GM19395 (cell line): Measurements from ENCODE around the gene MALSU1.

Source experiments
- ATAC-seq: cut with Tn5 transposase; IDR thresholded peaks from one replicate; pipeline ENCODE4 v1.9.1; 2021; ENCODE audit warnings: mild to moderate bottlenecking, moderate library complexity; ENCODE audit not compliant: unreplicated experiment

Gene MALSU1

GRCh38 chr7:23334482-23335056 is 35.4 kb downstream of the MALSU1 start:
- ATAC-seq, result no peak

- ATAC-seq, result no peak
Measured at GRCh38 chr7:23335136-23335535, 36.0 kb downstream of the MALSU1 start.

GRCh38 chr7:23335621-23336020 is 36.5 kb downstream of the MALSU1 start:
- ATAC-seq, result no peak

GRCh38 chr7:23336086-23336485 is 36.9 kb downstream of the MALSU1 start:
- ATAC-seq, result no peak

- no peak for ATAC-seq
Measured at GRCh38 chr7:23336799-23337283, 37.7 kb downstream of the MALSU1 start.

- ATAC-seq, result no peak
Measured at GRCh38 chr7:23337374-23337773, 38.2 kb downstream of the MALSU1 start.

- ATAC-seq, result no peak
Measured at GRCh38 chr7:23338439-23338838, 39.3 kb downstream of the MALSU1 start.

- ATAC-seq, result no peak
Measured at GRCh38 chr7:23338863-23339262, 39.7 kb downstream of the MALSU1 start.

- ATAC-seq, result no peak
Measured at GRCh38 chr7:23341846-23342598, 42.9 kb downstream of the MALSU1 start.

GRCh38 chr7:23343102-23343501 is 44.0 kb downstream of the MALSU1 start:
- no peak for ATAC-seq

GRCh38 chr7:23343806-23344475 is 44.8 kb downstream of the MALSU1 start:
- no peak for ATAC-seq

GRCh38 chr7:23345601-23346000 is 46.5 kb downstream of the MALSU1 start:
- ATAC-seq, result no peak

GRCh38 chr7:23346316-23346715 is 47.2 kb downstream of the MALSU1 start:
- ATAC-seq, result no peak

GRCh38 chr7:23347033-23347681 is 48.0 kb downstream of the MALSU1 start:
- ATAC-seq, result no peak

- ATAC-seq, result no peak
Measured at GRCh38 chr7:23347682-23348180, 48.6 kb downstream of the MALSU1 start.

GRCh38 chr7:23349484-23350157 is 50.5 kb downstream of the MALSU1 start:
- no peak for ATAC-seq

- ATAC-seq, result no peak
Measured at GRCh38 chr7:23350466-23350865, 51.3 kb downstream of the MALSU1 start.

- ATAC-seq, result no peak
Measured at GRCh38 chr7:23353172-23353571, 54.0 kb downstream of the MALSU1 start.

- no peak for ATAC-seq
Measured at GRCh38 chr7:23356168-23356567, 57.0 kb downstream of the MALSU1 start.

GRCh38 chr7:23356726-23357125 is 57.6 kb downstream of the MALSU1 start:
- no peak for ATAC-seq
